OCI-LY1 (cell line): ENCODE measurements around the gene ANKRD60.

ENCODE experiments used
- CTCF ChIP-seq: fragments of 200-600 bp; sonication (generic), shearing (Covaris generic); IDR thresholded peaks from 2 replicates; pipeline ENCODE4 v1.5.1; 2017; ENCODE audit warnings: mild to moderate bottlenecking, antibody characterized with exemption, low read length, moderate library complexity, mixed read lengths
- EZH2 ChIP-seq: fragments of 200-600 bp; sonication (generic), shearing (Covaris generic); IDR thresholded peaks from 2 replicates; pipeline ENCODE4 v1.8.0; 2017; ENCODE audit warnings: borderline replicate concordance, mixed run types, mild to moderate bottlenecking, antibody characterized with exemption, low read length, moderate library complexity, mixed read lengths

GRCh38 chr20:58224097-58224496, 4.4 kb downstream of the ANKRD60 start:
- no peak for TF ChIP-seq EZH2
- TF ChIP-seq CTCF = no peak
